Measurements from ENCODE around the gene ST8SIA3. TPM values are rescaled to one million over a fixed set of nuclear protein-coding genes. Genes with fewer than 3 reads are reported as not detected.

The ST8SIA3 gene
- total and polyA plus RNA-seq, 2 of the 4 experiments (the other 2 are of a cell fraction): not detected

- Histone ChIP-seq H3K27me3 (ENCODE audit: control insufficient read depth, insufficient read depth, low read length) (no peaks in the 10 kb centered on the region), H3K27ac (ENCODE audit: insufficient read depth, low read length) (no peak overlapping the region), H3K9me3 (ENCODE audit: control insufficient read depth, insufficient read depth, low read length) (no peaks in the 10 kb centered on the region), H2AK9ac (replicated peaks; ENCODE audit: low read depth, low read length, poor library complexity) (no peak overlapping the region), H3K9ac (ENCODE audit: low read depth, low read length) (no peak overlapping the region), H4K91ac (ENCODE audit: insufficient read depth, low read depth, low read length) (no peak overlapping the region), H3K56ac (ENCODE audit: extremely low read depth, insufficient read depth, low read length) (no peak overlapping the region), H3K4me3 (ENCODE audit: insufficient read depth, low read depth, low read length) (no peak overlapping the region), H2AK5ac (ENCODE audit: low read depth, low read length) (no peak overlapping the region), H2BK5ac (ENCODE audit: low read depth, low read length, poor library complexity, severe bottlenecking) (no peak overlapping the region), H3K23ac (ENCODE audit: low read depth, low read length) (no peak overlapping the region), H2BK15ac (ENCODE audit: low read depth, low read length) (no peak overlapping the region), H3K4me1 (ENCODE audit: control insufficient read depth, insufficient read depth, low read length) (no peaks in the 10 kb centered on the region), H4K5ac (ENCODE audit: low read depth, low read length) (no peak overlapping the region), H4K8ac (ENCODE audit: low read depth in 2 of 2, low read length in 2 of 2) (no peak overlapping the region), H2BK120ac (ENCODE audit: low read depth, low read length) (no peak overlapping the region), H3K4ac (ENCODE audit: low read depth, low read length) (no peak overlapping the region), H2AFZ (replicated peaks; ENCODE audit: low read length, poor library complexity) (no peak overlapping the region), H3K36me3 (ENCODE audit: control insufficient read depth, insufficient read depth, low read length) (no peaks in the 10 kb centered on the region), H3K14ac (replicated peaks; ENCODE audit: low read depth, low read length) (no peak overlapping the region), H2BK20ac (ENCODE audit: low read depth, low read length) (no peak overlapping the region), H4K20me1 (ENCODE audit: insufficient read depth, low read length) (no peaks in the 10 kb centered on the region), H3K9me1 (ENCODE audit: insufficient read depth, low read length) (no peaks in the 10 kb centered on the region), H3K4me2 (ENCODE audit: low read depth, low read length) (no peak overlapping the region), H3K18ac (ENCODE audit: low read depth, low read length) (no peak overlapping the region), H3K79me1 (ENCODE audit: low read depth in 1 of 2, low read length in 2 of 2) (no peaks in the 10 kb centered on the region)
- ChIA-PET CTCF (no interaction called here), POLR2A (ENCODE audit: unreplicated experiment) (no interaction called here)
- ATAC-seq (ENCODE audit: low read depth) (no peak), DNase-seq (no peak)
- in situ Hi-C loops (cut with MboI; ENCODE audit: low sequenced_read_pairs) (no loop called here), intact Hi-C loops (cut with micrococcal nuclease) (no loop called here), dilution Hi-C loops (cut with HindIII; ENCODE audit: low sequenced_read_pairs, unreplicated experiment) (no loop called here)
- WGBS, 2 experiments (ENCODE audit: extremely low coverage in 2 of 2, insufficient read length in 1 of 2): no CpG with 5 or more reads among the region's 3 CpGs
- no peak for TF ChIP-seq MAFK (IDR thresholded peaks at IDR 0.05; ENCODE audit: low read depth, low read length)
- BruUV-seq (replicated peaks): no TSS peak
These were observed 39.8 kb upstream of the ST8SIA3 start for GRCh38 chr18:57312346-57313144.

Measured in IMR-90 (cell line).